Endothelial cell (in vitro differentiated cells): Measurements from ENCODE around the gene ADAMTS8. TPM values are rescaled to one million over a fixed set of nuclear protein-coding genes. Genes with fewer than 3 reads are reported as not detected.
"Not testable (repeated sequence)": the region's sequence is repeated elsewhere in the genome, so short reads cannot be mapped to it uniquely, and the experiment has no call there.

Experiments
- DNase-seq: peaks from one replicate; pipeline ENCODE4 v3.0.0; 2021; ENCODE audit warnings: low spot score
- H3K27ac Mint-ChIP-seq: one replicate; pipeline ENCODE4 v1.8.0; 2021; ENCODE audit warnings: mixed read lengths, inconsistent platforms; ENCODE audit not compliant: unreplicated experiment
- H3K27me3 Mint-ChIP-seq: one replicate; pipeline ENCODE4 v1.8.0; 2021; ENCODE audit warnings: mild to moderate bottlenecking, moderate library complexity, mixed read lengths, inconsistent platforms; ENCODE audit not compliant: unreplicated experiment
- H3K36me3 Mint-ChIP-seq: one replicate; pipeline ENCODE4 v1.8.0; 2021; ENCODE audit warnings: mild to moderate bottlenecking, low read depth, mixed read lengths, inconsistent platforms; ENCODE audit not compliant: unreplicated experiment
- H3K4me1 Mint-ChIP-seq: one replicate; pipeline ENCODE4 v1.8.0; 2021; ENCODE audit warnings: mild to moderate bottlenecking, mixed read lengths, inconsistent platforms; ENCODE audit not compliant: unreplicated experiment
- H3K4me3 Mint-ChIP-seq: one replicate; pipeline ENCODE4 v1.8.0; 2021; ENCODE audit warnings: mild to moderate bottlenecking, mixed read lengths, inconsistent platforms; ENCODE audit not compliant: unreplicated experiment
- H3K9me3 Mint-ChIP-seq: one replicate; pipeline ENCODE4 v1.8.0; 2021; ENCODE audit warnings: mixed read lengths, inconsistent platforms; ENCODE audit not compliant: unreplicated experiment
- total RNA-seq: library from RNA; stranded (reverse); fragmentation: NEBNext Ultra II Directional; extraction: Animal tissue kit (Norgen Biotek cat#: 25700); gene quantifications from one replicate; pipeline ENCODE4 v1.2.1, GENCODE V29; 2021; ENCODE audit not compliant: unreplicated experiment
- TF ChIP-seq, protein P1 (sequence below): fragments of 200-600 bp; sonication (generic); IDR thresholded peaks from one replicate; pipeline ENCODE4 v1.5.0; 2021; ENCODE audit warnings: antibody characterized with exemption; ENCODE audit not compliant: unreplicated experiment

ADAMTS8 gene
- total RNA-seq, 1 donor from 2014 or later = 0.31 TPM

DNA sequence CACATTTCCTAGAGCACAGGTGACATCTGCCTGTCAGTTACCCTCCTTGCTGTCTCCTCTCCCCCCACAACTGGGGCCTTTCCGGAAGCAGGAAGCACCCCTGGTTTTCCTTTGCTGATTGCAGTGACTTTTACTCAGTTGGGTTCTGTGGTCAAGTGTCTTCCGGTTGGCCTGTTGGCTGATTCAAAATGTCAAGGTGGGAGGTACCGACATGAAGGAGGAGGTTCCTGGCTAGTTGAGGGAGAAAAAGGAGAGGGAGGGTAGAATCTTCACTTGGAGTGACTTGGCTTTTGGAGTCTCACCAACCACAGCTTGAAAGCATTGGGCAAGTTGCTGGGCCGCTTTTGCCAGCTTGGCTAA, 10.7 kb upstream of the ADAMTS8 start:
- Mint-ChIP-seq H3K4me1 (peaks cover 9% of the 10 kb centered on the region), H3K4me3 (no peak overlapping the region), H3K27me3 (peaks cover 6% of the 10 kb centered on the region), H3K9me3 (no peaks in the 10 kb centered on the region), H3K27ac (no peak overlapping the region), H3K36me3 (no peaks in the 10 kb centered on the region)
- no peak for DNase-seq
- TF ChIP-seq, protein P1, sequence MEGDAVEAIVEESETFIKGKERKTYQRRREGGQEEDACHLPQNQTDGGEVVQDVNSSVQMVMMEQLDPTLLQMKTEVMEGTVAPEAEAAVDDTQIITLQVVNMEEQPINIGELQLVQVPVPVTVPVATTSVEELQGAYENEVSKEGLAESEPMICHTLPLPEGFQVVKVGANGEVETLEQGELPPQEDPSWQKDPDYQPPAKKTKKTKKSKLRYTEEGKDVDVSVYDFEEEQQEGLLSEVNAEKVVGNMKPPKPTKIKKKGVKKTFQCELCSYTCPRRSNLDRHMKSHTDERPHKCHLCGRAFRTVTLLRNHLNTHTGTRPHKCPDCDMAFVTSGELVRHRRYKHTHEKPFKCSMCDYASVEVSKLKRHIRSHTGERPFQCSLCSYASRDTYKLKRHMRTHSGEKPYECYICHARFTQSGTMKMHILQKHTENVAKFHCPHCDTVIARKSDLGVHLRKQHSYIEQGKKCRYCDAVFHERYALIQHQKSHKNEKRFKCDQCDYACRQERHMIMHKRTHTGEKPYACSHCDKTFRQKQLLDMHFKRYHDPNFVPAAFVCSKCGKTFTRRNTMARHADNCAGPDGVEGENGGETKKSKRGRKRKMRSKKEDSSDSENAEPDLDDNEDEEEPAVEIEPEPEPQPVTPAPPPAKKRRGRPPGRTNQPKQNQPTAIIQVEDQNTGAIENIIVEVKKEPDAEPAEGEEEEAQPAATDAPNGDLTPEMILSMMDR = no peak

DNA sequence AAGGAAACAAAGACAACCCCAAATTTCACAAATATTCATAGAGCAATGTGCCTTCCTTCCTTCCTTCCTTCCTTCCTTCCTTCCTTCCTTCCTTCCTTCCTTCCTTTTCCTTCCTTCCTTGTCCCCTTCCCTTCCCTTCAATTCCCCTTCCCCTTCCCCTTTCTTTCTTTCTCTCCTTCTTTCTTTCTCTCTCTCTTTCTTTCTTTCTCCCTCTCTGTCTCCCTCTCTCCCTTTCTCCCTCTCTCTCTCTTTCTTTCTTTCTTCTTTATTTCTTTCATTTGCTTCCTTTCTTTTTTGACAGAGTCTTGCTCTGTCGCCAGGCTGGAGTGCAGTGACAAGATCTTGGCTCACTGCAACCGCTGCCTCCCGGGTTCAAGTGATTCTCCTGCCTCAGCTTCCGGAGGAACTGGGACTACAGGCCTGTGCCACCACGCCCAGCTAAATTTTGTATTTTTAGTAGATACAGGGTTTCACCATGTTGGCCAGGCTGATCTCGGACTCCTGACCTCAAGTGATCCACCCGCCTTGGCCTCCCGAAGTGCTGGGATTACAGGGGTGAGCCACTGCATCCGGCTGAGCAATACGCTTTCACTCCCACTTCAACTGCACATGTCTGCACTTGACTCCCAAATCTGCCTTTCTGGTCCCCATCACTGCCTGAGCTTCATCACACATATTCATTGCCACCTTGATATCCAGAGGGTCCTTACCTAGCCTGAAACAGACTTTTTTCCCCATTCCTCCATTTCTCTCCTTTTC, 10.2 kb upstream of the ADAMTS8 start:
- not testable (repeated sequence) for H3K9me3 Mint-ChIP-seq, DNase-seq, H3K27me3 Mint-ChIP-seq, H3K27ac Mint-ChIP-seq, H3K4me3 Mint-ChIP-seq, H3K4me1 Mint-ChIP-seq, H3K36me3 Mint-ChIP-seq

DNA sequence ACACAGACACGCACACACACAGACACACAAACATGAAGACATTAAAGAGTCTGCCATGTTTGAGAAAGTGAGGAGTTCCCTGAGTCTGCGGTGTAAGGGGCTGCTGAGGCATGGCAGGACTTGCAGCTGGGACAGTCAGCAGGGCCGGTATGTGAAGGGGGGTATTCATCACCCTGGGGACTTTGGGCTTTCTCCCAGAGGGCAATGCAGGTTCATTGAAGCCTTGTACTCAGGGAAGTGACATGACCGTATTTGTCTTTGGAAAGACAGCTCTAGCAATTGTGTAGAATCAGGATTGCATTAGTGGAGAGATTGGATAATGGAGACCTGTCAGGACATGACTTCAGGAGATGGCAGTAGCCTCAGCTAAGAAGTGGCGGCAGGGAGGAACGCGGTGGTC, 9.4 kb upstream of the ADAMTS8 start:
- no peaks in the 10 kb centered on the region for H3K36me3 Mint-ChIP-seq
- TF ChIP-seq, protein P1 = no peak

DNA sequence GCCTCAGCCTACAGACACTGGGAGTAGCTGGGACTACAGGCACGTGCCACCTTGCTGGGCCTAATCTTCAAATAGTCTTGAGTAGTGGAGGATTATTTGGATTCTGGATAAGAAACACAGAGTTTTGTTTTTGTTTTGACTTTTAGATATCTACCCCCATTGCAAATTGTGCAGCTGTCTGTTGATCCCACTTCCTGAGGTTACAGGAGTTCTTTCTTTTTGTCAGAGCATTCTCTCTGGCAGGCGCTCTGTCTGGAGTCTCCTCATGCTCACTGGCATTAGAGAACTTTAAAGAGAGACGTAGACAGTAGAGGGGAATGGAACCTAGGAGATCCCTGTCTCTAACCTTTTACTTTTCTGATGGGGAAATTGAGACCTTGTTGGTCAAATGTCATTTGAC, 7.8 kb upstream of the ADAMTS8 start:
- DNase-seq = no peak

More for the DNA sequence above, 9.4 kb upstream of the ADAMTS8 start:
- H3K4me1 Mint-ChIP-seq = peaks cover 9% of the 10 kb centered on the region
- H3K27ac Mint-ChIP-seq = no peak overlapping the region
- H3K4me3 Mint-ChIP-seq = no peak overlapping the region
- no peak for DNase-seq
- H3K9me3 Mint-ChIP-seq = no peaks in the 10 kb centered on the region
- peaks cover 6% of the 10 kb centered on the region for H3K27me3 Mint-ChIP-seq

DNA sequence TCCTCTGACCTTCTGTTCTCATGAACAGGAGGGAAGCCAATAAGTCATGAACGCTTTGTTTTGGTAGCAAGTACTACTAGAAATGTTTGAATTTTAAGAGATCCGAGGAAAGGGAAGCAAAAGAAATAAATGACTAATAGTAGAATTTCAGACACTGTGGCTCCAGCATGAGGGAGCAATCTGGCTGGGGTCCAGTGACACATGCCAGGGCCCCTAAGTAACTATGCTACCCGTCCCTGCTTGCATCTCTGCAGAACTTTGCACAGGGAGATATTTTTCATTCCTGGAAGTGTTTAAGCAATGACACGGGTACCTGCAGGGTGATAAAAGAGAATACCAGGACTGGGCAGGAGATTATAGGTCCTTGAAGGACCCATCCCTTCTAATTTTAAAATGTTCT, 7.3 kb upstream of the ADAMTS8 start:
- TF ChIP-seq, protein P1 = no peak
- H3K4me3 Mint-ChIP-seq = no peak overlapping the region

More for the DNA sequence above, 7.8 kb upstream of the ADAMTS8 start:
- no peaks in the 10 kb centered on the region for H3K36me3 Mint-ChIP-seq
- no peaks in the 10 kb centered on the region for H3K9me3 Mint-ChIP-seq
- no peak overlapping the region for H3K4me3 Mint-ChIP-seq
- no peak overlapping the region for H3K27ac Mint-ChIP-seq
- H3K27me3 Mint-ChIP-seq = peaks cover 3% of the 10 kb centered on the region
- H3K4me1 Mint-ChIP-seq = peaks cover 9% of the 10 kb centered on the region
- TF ChIP-seq, protein P1 = no peak

More for the DNA sequence above, 7.3 kb upstream of the ADAMTS8 start:
- peaks cover 3% of the 10 kb centered on the region for H3K27me3 Mint-ChIP-seq
- no peaks in the 10 kb centered on the region for H3K36me3 Mint-ChIP-seq
- no peaks in the 10 kb centered on the region for H3K9me3 Mint-ChIP-seq
- peaks cover 9% of the 10 kb centered on the region for H3K4me1 Mint-ChIP-seq
- no peak for DNase-seq
- H3K27ac Mint-ChIP-seq = no peak overlapping the region
